GM13976 (cell line): ENCODE results near the gene IGF1R.

Experiments
- DNase-seq: peaks from one replicate; pipeline ENCODE4 v3.0.0; 2012; ENCODE audit warnings: low spot score
- in situ Hi-C: fragments of 300-500 bp; cut with MboI; formaldehyde crosslinking; loops from one replicate; pipeline ENCODE4 v1.12.0; 2022; ENCODE audit warnings: low sequenced_read_pairs, mixed read lengths, inconsistent platforms; ENCODE audit not compliant: unreplicated experiment
- TF ChIP-seq, protein P1 (sequence below): IDR thresholded peaks from 2 replicates; pipeline ENCODE4 v1.5.1; 2012; ENCODE audit warnings: borderline replicate concordance, mild to moderate bottlenecking; ENCODE audit not compliant: insufficient read depth; ENCODE audit errors: extremely low read depth, missing control alignments, control extremely low read depth

Gene IGF1R

GRCh38 chr15:98812716-98813446 is 164.5 kb downstream of the IGF1R start:
- DNase-seq, result no peak
- TF ChIP-seq, protein P1, sequence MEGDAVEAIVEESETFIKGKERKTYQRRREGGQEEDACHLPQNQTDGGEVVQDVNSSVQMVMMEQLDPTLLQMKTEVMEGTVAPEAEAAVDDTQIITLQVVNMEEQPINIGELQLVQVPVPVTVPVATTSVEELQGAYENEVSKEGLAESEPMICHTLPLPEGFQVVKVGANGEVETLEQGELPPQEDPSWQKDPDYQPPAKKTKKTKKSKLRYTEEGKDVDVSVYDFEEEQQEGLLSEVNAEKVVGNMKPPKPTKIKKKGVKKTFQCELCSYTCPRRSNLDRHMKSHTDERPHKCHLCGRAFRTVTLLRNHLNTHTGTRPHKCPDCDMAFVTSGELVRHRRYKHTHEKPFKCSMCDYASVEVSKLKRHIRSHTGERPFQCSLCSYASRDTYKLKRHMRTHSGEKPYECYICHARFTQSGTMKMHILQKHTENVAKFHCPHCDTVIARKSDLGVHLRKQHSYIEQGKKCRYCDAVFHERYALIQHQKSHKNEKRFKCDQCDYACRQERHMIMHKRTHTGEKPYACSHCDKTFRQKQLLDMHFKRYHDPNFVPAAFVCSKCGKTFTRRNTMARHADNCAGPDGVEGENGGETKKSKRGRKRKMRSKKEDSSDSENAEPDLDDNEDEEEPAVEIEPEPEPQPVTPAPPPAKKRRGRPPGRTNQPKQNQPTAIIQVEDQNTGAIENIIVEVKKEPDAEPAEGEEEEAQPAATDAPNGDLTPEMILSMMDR, result no peak
- in situ Hi-C loops, result no loop called here

DNA sequence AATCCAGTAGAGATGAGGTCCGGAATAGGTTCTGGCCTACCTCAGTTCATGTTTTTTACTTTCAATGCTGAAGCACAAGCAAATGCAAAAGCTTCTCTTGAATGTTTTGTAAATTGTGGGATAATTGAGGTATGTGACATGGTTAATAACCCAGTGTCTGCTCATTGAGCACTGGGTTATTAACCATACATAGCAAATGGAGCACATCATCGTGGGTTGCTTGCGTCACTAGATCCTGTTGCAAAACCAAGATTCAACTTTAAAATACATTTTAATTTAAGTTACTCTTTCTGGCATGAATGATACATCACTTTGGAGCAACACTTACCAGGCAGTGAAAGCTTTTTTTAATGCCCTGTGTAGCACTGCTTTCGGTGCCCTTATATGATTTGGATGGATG is 165.6 kb downstream of the IGF1R start:
- no peak for DNase-seq
- TF ChIP-seq, protein P1, result no peak
- in situ Hi-C loops, result no loop called here

DNA sequence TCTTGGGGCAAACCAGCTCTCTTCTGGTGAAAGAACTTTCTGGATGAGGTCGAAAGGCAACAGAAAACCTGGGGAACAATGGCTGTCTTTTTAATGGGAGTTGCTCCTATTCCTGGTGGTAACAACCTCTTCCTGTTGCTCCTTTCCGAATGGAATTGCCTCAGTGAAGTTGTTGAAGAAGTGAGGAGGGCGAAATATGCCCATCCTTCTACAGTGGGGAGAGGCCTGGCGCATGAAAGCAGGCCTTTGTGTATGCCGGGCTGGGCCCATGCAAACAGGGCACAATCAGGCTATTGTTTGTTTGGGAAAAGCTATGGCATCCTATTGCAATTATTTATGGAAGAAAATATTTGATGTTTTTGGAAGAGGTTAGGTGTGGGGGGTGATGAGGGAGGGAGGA is 166.9 kb downstream of the IGF1R start:
- no peak for DNase-seq
- in situ Hi-C loops, result no loop called here
- TF ChIP-seq, protein P1, result no peak

GRCh38 chr15:98817745-98818144 is 169.4 kb downstream of the IGF1R start:
- TF ChIP-seq, protein P1, result no peak
- in situ Hi-C loops, result no loop called here

GRCh38 chr15:98823012-98823458 is 174.7 kb downstream of the IGF1R start:
- TF ChIP-seq, protein P1, result no peak
- in situ Hi-C loops, result no loop called here
- DNase-seq, result no peak

More at GRCh38 chr15:98817745-98818144, 169.4 kb downstream of the IGF1R start:
- no peak for DNase-seq

DNA sequence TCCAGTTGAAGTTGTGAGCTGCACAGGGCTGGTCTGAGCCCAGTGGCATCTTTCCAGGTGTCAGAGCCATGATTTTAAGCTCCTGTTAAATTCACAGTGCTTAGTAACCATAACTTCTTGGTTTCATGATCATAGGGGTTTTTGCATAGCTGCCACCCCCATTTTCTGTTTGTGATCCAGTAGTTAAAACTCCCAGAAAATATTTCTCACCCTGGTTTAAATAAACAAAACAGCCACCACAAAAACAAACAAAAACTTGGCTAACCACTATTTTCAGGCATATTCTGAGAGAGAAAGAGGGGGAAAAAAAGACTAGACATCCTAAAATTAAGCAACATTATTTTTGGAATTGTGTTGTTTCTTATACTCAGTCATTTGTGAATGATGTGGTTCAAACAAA is 175.3 kb downstream of the IGF1R start:
- TF ChIP-seq, protein P1, result no peak
- in situ Hi-C loops, result no loop called here
- no peak for DNase-seq

GRCh38 chr15:98824595-98824994 is 176.3 kb downstream of the IGF1R start:
- in situ Hi-C loops, result no loop called here
- TF ChIP-seq, protein P1, result no peak
- DNase-seq, result no peak
